CD4-positive, alpha-beta T cell treated with Interferon gamma for 1 hour (primary cell): ENCODE results near the gene ATP2C1.
"Not testable (repeated sequence)": the region's sequence is repeated elsewhere in the genome, so short reads cannot be mapped to it uniquely, and the experiment has no call there.

Experiments used
- DNase-seq: peaks from one replicate; pipeline ENCODE4 v3.0.0-alpha.2; 2020

ATP2C1 gene

GRCh38 chr3:130893376-130894129, at the start of gene ATP2C1:
TSS of gene ATP2C1 (plus strand) at chr3:130894084. CDS start at chr3:130894770, 686 bp downstream.
- DNase-seq = peak; percentile 93

DNA sequence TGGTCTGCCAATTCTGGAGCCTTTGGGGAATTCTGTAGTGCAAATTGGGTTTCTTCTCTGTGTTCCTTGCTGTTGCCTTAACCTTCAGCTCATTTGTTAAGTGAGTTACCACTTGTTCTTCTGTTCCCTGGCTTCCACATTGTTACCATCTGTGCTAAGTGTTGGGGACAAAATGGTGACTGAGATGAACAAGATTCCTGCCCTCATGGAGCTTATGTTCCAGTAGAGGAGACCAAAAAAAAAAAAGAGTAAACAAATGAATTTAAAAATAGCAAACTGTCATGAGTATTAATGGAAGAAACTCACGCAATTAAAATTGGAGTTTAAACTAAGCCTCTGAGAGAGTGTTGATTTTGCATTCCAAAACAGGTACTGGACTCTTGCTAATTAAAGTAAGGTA, 49.4 kb upstream of the ATP2C1 start:
- DNase-seq = no peak

DNA sequence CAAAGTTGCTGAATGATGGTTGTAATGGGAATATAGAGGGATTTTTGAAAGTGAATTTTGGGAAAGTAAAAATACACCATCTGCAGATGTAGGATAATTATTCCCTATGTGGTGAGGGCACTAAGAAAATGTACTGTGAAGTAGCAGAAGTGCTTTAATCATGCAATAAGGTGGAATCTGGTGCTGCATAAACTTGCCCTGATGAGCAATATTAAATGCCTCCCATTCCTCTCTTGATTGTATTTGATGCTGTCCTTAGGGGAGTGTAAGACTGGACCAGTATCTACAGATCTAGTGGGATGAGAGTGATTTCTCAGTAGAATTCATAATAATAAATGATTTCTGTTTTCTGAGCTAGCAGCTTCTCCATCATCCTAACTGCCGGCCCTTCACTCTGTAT, 47.7 kb upstream of the ATP2C1 start:
- DNase-seq = no peak

GRCh38 chr3:130849091-130849552, 44.8 kb upstream of the ATP2C1 start:
- DNase-seq = no peak

DNA sequence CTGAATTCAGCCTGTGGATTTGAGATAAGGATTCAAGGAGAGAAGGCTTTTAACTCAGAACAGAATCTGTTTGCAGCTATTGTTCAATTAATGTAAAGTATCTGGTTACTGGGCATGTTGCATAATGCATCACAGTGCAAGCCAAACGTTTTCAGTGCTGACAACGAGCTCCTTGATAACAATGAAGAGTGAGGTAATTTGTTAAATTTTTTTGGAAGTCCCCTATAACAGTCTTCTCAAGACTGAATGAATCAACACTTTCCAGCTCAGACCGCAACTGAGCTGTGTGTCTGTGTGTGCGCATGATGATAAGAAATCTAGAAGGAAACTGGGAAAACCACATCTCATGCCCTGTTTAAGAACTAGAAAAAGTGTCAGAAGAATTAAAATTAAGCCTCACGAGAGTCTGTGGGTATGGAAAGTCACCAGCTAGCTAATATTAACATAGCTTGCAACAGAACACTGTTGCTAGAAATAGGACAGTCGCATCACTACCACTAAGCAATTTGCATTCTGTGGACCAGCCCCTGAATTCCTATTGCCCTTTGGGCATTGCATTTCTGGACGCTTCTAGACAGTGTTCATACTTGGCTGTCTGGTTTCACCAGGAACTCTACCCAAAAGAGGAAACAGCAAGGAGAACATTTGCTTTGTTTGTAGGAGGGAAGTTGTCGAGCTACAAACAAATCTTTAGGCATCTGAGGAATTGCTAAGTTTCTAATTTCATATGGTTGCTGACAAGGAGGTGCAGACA, 43.7 kb upstream of the ATP2C1 start:
- DNase-seq = peak; percentile 41

DNA sequence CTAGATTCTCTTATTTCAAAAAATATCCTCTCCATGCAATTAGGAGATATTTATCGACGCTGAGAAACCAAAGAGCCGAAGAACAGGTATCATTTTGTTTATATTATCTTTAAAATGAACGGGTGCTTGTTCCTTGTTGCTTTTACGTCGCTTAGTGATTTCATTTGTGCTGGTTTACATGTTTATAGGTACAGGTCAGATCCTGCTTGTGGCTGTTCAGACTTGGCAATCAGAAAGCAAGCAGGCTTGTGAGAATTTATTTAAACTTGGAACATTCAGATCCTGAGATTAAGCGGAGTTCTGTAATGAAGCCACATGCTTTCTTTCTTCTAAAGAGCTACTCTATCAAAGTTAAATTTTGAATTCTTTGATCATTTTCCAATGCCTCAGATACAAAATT, 43.0 kb upstream of the ATP2C1 start:
- no peak for DNase-seq

DNA sequence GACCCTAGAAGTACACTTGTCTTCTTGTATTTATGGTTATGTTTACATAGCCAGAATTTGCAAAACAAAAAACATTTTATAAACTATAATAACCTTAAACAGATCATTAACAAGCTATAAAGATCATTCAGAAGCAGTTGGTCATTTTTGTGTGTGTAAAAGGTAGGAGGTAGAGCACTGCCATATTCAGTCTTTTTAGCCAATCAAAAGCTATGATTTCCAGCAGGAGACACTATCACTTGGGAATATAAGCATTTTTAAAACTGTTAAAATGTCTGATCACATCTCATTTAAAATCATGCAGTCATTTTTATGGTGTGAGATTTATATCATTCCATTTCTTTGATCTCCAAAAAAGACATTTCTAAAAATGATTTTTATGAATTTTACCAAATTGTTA, 42.6 kb upstream of the ATP2C1 start:
- no peak for DNase-seq

GRCh38 chr3:130853581-130853980, 40.3 kb upstream of the ATP2C1 start:
- no peak for DNase-seq

DNA sequence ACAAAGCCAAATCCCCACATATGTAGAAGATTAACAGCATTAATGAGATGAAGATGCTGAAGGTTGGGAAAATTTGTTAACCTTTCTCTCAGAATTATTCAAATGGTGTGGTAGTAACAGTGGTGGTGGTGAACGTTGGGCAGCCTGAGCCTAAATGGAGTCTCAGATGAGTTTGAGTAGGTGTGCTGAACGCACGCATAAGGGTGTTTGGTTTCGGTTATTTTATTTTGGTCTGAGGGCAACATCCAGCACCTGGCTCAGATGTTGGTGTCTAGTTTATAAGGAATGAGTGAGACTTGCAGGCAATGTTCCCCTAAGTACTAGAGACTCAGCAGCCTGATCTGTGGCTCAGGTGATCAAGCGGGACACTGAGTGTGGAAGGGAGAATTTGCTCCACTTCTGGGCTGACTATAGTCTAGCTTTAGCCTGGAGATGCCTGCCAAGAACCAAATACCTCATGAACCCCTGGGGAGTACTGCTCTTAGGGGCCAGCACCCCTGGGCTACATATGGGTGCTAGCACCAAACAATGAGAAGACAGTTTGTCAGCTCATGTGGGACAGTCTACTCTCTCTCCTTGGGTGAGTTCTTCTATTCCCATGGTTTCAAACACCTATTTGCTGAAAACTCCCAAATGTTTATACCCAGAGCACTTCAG, 39.5 kb upstream of the ATP2C1 start:
- no peak for DNase-seq

DNA sequence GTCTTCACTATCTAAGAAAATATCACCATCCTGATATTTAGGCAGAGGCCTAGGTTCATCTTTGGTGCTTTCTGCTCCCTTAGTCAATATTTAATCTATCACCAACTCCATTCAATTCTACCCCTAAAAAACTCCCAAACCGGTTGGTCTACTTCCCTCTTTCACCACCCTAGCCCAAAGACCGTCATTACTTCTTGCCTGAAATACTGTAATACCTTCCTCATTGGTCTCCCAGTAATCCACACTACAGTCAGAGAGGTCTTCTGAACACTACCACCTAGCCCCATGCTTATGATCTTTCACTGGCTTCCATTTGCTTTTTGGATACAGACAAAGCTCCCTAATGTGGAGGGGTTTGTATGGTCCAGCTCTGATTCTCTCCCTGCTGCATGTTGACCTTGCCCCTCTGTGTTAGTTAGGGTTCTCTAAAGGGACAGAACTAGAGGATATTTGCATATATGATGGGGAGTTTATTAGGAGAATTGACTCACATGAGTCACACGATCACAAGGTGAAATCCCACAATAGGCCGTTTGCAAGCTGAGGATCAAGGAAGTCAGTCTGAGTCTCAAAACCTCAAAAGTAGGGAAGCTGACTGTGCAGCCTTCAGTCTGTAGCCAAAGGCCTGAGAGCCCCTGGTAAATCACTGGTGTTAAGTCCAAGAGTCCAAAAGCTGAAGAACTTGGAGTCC, 36.4 kb upstream of the ATP2C1 start:
- peak; percentile 14 for DNase-seq

DNA sequence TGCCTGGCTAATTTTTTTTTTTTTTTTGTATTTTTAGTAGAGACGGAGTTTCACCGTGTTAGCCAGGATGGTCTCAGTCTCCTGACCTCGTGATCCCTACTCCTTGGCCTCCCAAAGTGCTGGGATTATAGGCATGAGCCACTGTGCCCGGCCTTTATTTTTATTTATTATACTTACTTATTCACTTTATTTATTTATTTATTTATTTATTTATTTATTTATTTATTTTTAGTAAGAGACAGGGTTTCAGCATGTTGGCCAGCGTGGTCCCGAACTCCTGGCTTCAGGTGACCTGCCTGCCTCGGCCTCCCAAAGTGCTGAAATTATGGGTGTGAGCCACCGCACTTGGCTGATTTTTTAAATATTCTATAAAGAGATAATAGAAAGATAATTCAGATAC, 31.8 kb upstream of the ATP2C1 start:
- DNase-seq = not testable (repeated sequence)

- DNase-seq = no peak
These were observed 28.4 kb upstream of the ATP2C1 start for GRCh38 chr3:130865489-130865888.

DNA sequence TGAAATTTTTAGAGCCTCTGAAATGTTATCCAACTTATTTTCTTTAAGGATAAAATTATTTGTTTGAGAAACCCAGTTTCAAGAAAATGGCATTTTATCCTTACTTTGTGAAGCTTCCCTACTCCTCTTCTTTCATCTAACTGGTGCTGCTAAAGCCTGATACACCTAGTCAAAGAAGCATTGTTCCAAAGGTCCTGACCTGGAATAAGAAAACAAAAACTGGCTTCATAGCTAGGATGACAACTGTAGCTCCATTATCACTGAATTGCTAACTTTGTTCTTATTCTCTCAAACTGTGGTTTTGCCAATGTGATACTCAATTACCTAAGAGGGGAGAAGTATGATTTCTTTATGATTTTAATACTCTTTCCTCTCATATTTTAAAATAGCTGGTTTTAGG, 27.6 kb upstream of the ATP2C1 start:
- DNase-seq = no peak

DNA sequence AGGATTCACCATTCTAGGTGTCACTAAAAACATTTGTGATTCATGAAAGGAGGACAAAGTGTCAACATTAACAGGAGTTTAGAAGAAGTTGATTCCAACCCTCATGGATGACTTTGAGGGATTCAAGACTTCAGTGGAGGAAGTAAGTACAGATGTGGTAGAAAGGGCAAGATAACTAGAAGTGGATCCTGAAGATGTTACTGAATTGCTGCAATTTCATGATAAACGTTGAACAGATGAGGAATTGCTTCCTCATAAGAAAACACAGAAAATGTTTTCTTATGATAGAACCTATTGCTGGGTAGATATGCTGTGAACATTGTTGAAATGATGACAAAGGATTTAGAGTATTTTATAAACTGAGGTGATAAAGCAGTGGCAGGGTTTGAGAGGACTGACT, 23.5 kb upstream of the ATP2C1 start:
- DNase-seq = no peak

- no peak for DNase-seq
These were observed 17.3 kb upstream of the ATP2C1 start for GRCh38 chr3:130876594-130876993.

- DNase-seq = no peak
These were observed 15.4 kb upstream of the ATP2C1 start for GRCh38 chr3:130878464-130878863.

DNA sequence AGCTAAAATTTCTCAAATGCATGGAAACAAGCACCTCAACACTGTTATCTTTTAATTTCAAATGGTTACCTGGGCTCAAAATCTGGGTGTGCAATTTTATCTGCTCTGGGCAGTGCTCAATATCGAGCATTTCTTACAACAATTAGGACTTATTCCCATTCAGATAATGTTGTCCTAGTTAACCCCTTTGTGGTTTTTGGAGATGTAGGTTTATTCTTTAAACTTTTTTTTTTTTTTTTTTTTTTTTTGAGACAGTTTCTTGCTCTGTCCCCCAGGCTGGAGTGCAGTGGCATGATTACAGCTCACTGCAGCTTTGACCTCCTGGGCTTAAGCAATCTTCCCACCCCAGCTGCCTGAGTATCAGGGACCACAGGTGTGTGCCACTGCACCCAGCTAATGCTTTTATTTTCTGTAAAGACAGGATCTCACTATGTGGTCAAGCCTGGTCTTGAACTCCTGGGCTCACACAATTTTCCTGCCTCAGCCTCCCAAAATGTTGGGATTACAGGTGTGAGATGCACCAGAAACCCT, 4.4 kb upstream of the ATP2C1 start:
- no peak for DNase-seq

DNA sequence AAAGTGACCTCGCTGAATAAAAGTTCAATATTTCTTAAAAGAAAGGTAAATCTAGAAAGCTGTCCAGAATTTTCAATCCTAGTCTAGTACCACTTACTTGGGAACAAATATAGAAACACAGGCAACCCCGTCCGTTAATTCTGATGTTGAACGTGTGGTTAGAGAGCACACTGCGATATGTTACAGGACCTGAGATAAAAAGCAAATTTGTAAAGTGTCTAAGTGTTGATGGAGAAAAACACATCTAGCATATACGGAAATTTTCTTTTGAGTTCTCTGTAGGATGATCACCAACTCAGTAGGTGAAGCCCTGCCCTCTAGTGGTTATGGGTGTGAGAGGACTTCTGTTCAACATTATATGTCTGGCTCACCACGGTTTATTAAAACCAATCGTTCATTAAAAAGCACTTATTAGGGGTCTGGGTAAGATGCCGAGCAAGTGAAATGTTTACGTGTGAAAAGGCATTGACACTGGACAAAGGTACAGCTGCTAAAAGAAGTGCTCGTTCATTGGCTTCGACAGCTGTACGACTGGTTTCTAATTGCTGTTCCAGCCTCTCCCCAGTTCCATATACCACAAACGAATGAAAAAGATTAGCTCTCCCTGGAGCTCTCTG, 1.0 kb upstream of the ATP2C1 start:
- peak; percentile 48 for DNase-seq

GRCh38 chr3:130894130-130894985, 474 bp downstream of the ATP2C1 start:
- peak; percentile 51 for DNase-seq

GRCh38 chr3:130894986-130895280, 1.0 kb downstream of the ATP2C1 start:
- DNase-seq = no peak

DNA sequence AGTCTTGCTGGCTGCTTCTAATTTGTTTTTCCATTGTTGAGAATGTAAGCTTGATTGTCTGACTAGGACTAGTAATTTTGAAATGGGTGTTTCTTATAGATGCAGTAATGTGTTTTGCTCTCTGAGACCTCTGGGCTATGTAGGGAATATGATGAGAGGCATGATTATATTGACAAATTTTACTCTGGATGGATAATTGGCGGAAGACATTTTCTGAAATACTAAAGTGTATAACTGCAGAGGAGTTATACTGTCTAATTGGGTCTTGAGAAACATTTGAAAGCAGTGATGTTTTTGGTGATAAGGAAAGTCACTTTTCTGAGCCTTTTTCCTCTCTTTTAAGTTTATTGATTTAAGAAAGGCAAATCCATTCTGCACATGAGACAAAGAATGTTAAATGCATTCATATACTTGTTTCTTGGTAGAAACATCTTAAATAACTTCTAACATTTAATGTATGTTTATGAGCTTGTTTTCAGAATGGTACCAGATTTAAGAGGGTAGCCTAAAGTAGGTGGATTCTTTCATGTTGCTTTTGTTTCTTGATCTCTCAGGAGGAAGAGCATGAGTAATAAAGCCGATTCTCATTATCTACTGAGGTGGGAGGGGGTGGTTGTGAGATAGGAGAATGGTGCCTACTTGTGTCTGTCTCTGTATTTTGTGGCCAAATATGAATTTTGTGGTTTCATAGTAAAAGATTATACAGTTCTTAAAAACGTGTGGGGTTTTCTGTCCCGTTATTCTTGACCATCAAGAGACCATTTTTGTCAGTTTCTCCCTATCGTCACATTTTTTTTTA, 2.0 kb downstream of the ATP2C1 start:
- DNase-seq = no peak
